Fibroblast of skin of scalp (primary cell): ENCODE measurements around the gene TSHZ3.

ENCODE experiments used
- DNase-seq: peaks from one replicate; pipeline ENCODE4 v3.0.0-alpha.2; 2013

The TSHZ3 gene

GRCh38 chr19:31286491-31286890 lies 62.7 kb downstream of the TSHZ3 start:
- no peak for DNase-seq

DNA sequence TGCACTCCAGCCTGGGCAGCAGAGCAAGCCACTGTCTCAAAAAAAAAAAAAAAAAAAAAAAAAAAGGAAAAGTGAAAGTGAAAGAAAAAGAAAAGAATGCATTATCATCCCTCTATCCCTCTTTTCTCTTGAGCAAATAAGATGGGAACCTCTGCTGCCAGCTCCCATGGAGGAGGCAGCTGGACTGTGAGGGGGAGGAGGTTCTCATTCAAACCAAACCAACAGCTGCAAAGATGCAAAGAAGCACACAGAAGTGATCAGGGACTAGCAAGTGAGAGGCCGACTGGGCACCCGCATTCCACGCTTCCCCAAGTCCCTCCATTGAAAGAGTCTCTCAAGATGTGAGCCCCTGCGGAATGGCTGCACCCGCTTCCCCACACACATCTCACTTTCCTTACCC lies 63.5 kb downstream of the TSHZ3 start:
- DNase-seq, result peak; percentile 55

DNA sequence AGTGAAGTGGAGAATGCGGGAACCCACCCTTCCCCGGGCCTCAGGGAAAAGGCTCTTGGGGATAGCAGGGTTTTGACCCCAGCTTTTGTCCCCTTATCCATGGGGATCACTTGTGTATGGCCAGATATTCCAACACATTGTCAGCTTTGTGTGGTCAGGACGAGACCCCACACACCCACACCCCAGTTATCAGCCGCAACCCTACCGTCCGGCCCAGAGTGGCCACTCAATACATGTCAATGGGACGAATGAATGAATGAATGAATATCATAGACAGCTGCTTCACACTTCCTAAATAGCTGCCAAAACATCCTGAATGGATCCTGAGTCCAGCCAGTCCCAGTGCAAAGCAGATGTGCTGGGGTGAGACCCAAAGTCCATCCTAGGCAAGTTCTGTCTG lies 64.6 kb downstream of the TSHZ3 start:
- no peak for DNase-seq

- no peak for DNase-seq
Measured at GRCh38 chr19:31283701-31284100, 65.5 kb downstream of the TSHZ3 start.

DNA sequence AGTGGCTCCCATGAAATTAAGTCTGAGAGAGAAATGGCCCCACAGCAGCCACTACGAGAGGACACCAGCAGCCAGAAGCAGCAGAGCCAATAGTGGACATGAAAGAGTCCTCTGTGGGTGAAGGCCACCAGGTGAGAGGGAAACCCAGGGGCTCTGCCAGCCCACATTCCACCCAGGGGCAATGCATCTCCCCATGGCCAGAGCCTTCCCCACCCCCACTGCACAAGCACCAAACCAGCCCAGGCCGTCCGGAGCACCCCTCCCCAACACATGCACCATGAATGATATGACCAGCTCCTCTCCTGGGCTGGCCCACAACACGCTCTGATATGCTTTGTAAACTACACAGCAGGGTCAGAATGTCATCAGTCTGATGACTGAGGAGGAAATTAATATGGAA lies 66.9 kb downstream of the TSHZ3 start:
- DNase-seq, result no peak

- no peak for DNase-seq
Measured at GRCh38 chr19:31280287-31281006, 68.8 kb downstream of the TSHZ3 start.

GRCh38 chr19:31279436-31279765 lies 69.8 kb downstream of the TSHZ3 start:
- DNase-seq, result no peak

- DNase-seq, result no peak
Measured at GRCh38 chr19:31278555-31279435, 70.4 kb downstream of the TSHZ3 start.

DNA sequence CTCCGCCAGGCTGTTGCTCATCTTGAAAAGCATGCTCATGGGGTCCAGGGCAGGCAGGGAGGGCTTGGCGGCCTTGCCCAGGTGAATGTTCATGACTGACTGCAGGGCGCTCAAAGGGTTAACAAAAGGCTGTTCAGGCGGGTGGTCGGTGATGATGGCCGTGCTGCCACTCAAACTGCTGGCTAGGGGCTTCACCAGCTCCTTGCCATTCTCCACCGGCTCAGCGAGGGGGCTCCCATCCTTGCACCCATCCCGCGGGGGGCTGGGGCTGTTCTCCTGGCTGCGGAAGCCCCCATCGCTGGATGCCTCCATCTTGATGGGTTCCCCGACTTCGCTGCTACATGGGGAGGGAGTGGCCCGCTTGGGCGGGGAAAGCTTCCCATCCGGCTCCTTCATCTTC lies 71.7 kb downstream of the TSHZ3 start:
- DNase-seq, result no peak

GRCh38 chr19:31276831-31277230 lies 72.4 kb downstream of the TSHZ3 start:
- no peak for DNase-seq

DNA sequence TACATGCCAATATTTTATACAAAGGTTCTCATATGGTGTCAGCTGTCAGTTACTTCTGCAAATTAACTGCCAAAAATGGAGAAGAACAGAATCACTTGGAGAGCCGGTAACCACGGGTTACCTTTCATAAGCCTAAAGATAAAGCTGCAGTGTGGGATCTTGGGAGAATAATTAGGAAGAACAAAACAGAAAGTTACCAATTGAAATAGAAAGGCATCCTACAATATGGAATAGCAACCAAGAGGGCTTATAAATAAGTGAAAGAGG lies 74.2 kb downstream of the TSHZ3 start:
- DNase-seq, result no peak

DNA sequence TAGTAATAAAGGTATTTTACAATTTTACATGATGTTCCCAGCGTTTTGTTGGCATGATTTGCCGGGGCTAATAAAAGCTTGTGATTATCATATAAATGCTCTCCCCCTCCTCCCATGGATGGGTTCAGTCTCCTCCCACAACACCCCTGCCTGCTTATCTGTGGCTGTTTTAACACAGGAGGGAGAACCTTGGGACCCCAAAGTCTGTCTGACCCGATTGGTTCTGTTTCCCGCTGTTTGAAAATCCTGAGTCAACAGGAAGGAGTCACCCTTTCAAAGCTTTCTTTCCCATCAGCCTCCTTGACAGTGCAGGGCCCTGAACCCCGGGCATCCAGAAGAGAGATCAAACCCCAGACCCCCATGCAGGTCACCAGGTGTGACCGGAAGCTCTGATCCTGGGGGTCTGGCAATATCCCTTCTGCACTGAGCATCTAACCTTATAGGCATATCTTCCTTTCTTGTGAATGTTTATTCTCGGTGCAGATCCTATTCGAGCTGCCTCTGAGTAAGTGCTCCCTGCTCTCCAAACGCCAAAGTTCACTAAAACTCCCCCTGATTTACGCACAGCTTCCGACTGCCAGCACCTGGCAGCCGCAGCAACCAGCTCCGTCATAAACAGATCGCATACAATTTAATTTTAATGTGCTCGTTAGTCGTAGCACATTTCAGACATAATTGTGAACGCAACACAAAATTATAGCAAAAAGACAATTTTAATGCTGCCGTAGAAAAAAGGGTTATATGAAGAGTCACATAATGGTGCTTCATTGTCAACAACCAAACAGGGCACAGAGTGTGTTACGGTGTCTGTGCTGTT lies 74.8 kb downstream of the TSHZ3 start:
- DNase-seq, result no peak

- no peak for DNase-seq
Measured at GRCh38 chr19:31272583-31273106, 76.6 kb downstream of the TSHZ3 start.

- DNase-seq, result peak; percentile 27
Measured at GRCh38 chr19:31271306-31271911, 77.8 kb downstream of the TSHZ3 start.

- peak; percentile 36 for DNase-seq
Measured at GRCh38 chr19:31270897-31271296, 78.3 kb downstream of the TSHZ3 start.

GRCh38 chr19:31269425-31270127 lies 79.7 kb downstream of the TSHZ3 start:
- DNase-seq, result no peak

- DNase-seq, result no peak
Measured at GRCh38 chr19:31268751-31269383, 80.4 kb downstream of the TSHZ3 start.

GRCh38 chr19:31266731-31267130 lies 82.5 kb downstream of the TSHZ3 start:
- no peak for DNase-seq

- DNase-seq, result no peak
Measured at GRCh38 chr19:31266196-31266595, 83.0 kb downstream of the TSHZ3 start.

DNA sequence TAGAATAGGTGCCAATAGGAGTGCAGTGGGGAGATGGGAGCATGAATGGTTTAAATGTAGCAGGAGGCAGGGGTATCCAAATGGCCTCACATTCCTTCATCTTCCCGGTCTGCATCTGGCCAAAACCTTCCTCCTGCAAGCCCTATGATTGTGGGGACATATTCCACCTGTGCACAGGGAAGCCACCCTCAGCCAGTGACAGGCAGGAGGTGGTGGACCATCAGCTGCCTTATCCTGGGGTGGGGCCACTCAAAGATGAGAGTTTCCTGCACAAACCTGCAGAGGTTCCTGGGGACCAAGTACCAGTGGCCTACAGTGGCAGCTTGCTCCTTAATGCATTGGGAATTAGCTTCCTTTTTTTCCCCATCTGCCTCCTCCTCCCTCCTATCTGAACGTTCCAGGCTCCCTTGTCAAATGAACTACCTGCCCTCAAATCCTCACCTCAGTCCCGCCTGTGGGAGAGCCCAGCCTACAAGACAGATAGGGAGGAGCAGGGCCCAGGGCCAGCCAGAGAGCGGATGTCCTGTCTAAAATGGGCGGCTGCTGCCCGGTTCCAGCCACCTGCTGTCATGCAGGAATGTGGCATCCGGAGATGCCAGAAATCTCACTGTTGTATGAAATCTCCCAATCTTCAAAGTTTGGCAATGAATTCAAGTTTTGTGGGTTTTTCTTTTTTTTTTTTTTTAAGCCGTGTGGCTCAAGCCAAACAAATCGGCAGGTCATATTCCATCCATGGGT lies 85.0 kb downstream of the TSHZ3 start:
- DNase-seq, result no peak

DNA sequence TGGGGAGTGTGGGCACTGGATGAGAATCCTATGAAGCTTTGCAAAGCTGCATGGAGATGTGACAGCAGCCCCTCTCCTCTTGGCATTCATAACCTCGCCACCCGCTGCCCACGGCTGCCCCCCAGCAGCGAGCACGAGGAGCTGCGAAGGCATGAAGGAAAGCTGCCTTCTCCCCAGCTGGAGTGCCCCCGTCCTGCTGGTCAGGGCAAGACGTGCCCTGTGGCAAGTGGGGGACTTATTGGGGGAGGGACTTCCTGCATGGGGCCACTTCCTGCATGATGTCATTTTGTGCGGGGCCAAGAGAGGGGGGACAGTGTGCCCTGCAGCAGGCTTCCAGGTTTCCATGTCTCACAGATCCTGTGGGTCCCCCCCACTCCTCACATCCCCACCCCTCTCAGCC lies 85.9 kb downstream of the TSHZ3 start:
- DNase-seq, result no peak
